Left colon (tissue), 2 donors: Measurements from ENCODE around the gene CA5A. TPM values are rescaled to one million over a fixed set of nuclear protein-coding genes. Genes with fewer than 3 reads are reported as not detected.
"Not testable (repeated sequence)": the region's sequence is repeated elsewhere in the genome, so short reads cannot be mapped to it uniquely, and the experiment has no call there.

Source experiments
- ATAC-seq: fragments of 200-7000 bp; cut with Tn5 transposase; one replicate; pipeline ENCODE4 v1.9.1; 2020; ENCODE audit warnings: mild to moderate bottlenecking, moderate library complexity
- DNase-seq, 2 donors: peaks; one replicate each; pipeline ENCODE4 v3.0.0-alpha.2; 2020
- intact Hi-C, 2 donors: fragments of 100-400 bp; cut with DNase I in 1 of 2; cut with micrococcal nuclease in 1 of 2; formaldehyde crosslinking; loops; one replicate each; pipeline versions ENCODE4 v1.11.2 to v1.14.0; 2022; cut with DNase I, micrococcal nuclease
- long read RNA-seq: library from polyadenylated mRNA; unstranded; transcript quantifications from one replicate; pipeline ENCODE4 v2.0.0, GENCODE V29; 2021
- total RNA-seq, 2 donors: library from RNA; stranded (reverse); fragmentation: NEBNext Ultra II Directional; extraction: Animal tissue kit (Norgen Biotek cat#: 25700); gene quantifications; one replicate each; pipeline ENCODE4 v1.2.1, GENCODE V29; 2021
- donor health status: DM: no; HTN: no; CAD: no.
- donor health status: DM: yes; HTN: yes; CAD: no.

The CA5A gene
- total RNA-seq: not detected
- long read RNA-seq: 0 reads

- no peak for DNase-seq
- no peak for ATAC-seq
- intact Hi-C loops: no loop called here
Observed at GRCh38 chr16:87936375-87937230, at the start of gene CA5A. TSS of gene CA5A (minus strand) at chr16:87936529. CDS start at chr16:87936450, 79 bp downstream.

- not testable (repeated sequence) for DNase-seq, ATAC-seq
Observed at GRCh38 chr16:87985493-87985892, 49.2 kb upstream of the CA5A start.

GRCh38 chr16:87984632-87985267, 48.4 kb upstream of the CA5A start:
- intact Hi-C loops: no loop called here
- no peak for DNase-seq
- no peak for ATAC-seq

More at GRCh38 chr16:87985493-87985892, 49.2 kb upstream of the CA5A start:
- intact Hi-C loops: not testable (repeated sequence)

GRCh38 chr16:87984180-87984579, 47.9 kb upstream of the CA5A start:
- intact Hi-C loops, ATAC-seq: not testable (repeated sequence)

GRCh38 chr16:87983737-87984097, 47.4 kb upstream of the CA5A start:
- DNase-seq, ATAC-seq, intact Hi-C loops: not testable (repeated sequence)

More at GRCh38 chr16:87984180-87984579, 47.9 kb upstream of the CA5A start:
- not testable (repeated sequence) for DNase-seq

GRCh38 chr16:87983072-87983736, 46.9 kb upstream of the CA5A start:
- intact Hi-C loops, DNase-seq: not testable (repeated sequence)
- ATAC-seq: peak; percentile 83

- ATAC-seq: no peak
- DNase-seq: no peak
- intact Hi-C loops: no loop called here
Observed at GRCh38 chr16:87982581-87983041, 46.3 kb upstream of the CA5A start.

- DNase-seq, intact Hi-C loops, ATAC-seq: not testable (repeated sequence)
Observed at GRCh38 chr16:87981376-87981775, 45.0 kb upstream of the CA5A start.

- ATAC-seq, intact Hi-C loops, DNase-seq: not testable (repeated sequence)
Observed at GRCh38 chr16:87979911-87980630, 43.7 kb upstream of the CA5A start.

- ATAC-seq: no peak
Observed at GRCh38 chr16:87979352-87979751, 43.0 kb upstream of the CA5A start.

GRCh38 chr16:87978127-87978526, 41.8 kb upstream of the CA5A start:
- ATAC-seq (no peak), DNase-seq (no peak)
- intact Hi-C loops: no loop called here

More at GRCh38 chr16:87979352-87979751, 43.0 kb upstream of the CA5A start:
- intact Hi-C loops: no loop called here
- no peak for DNase-seq

GRCh38 chr16:87976665-87977064, 40.3 kb upstream of the CA5A start:
- intact Hi-C loops: no loop called here

GRCh38 chr16:87974178-87974577, 37.8 kb upstream of the CA5A start:
- intact Hi-C loops: no loop called here
- no peak for DNase-seq
- ATAC-seq: no peak

More at GRCh38 chr16:87976665-87977064, 40.3 kb upstream of the CA5A start:
- ATAC-seq (no peak), DNase-seq (no peak)

- ATAC-seq: no peak
- DNase-seq: no peak
- intact Hi-C loops: no loop called here
Observed at GRCh38 chr16:87973717-87974116, 37.4 kb upstream of the CA5A start.

GRCh38 chr16:87971933-87972332, 35.6 kb upstream of the CA5A start:
- ATAC-seq (no peak), DNase-seq (no peak)
- intact Hi-C loops: no loop called here

GRCh38 chr16:87970186-87970585, 33.9 kb upstream of the CA5A start:
- intact Hi-C loops: no loop called here
- ATAC-seq: no peak
- no peak for DNase-seq

GRCh38 chr16:87968541-87968940, 32.2 kb upstream of the CA5A start:
- intact Hi-C loops: no loop called here
- DNase-seq (no peak), ATAC-seq (no peak)

GRCh38 chr16:87966685-87967185, 30.4 kb upstream of the CA5A start:
- intact Hi-C loops: no loop called here
- DNase-seq (peak in 1 of 2 donors; percentile 57), ATAC-seq (peak; percentile 94)
